ENCODE measurements around the gene CTNNA2.

The CTNNA2 gene

DNA sequence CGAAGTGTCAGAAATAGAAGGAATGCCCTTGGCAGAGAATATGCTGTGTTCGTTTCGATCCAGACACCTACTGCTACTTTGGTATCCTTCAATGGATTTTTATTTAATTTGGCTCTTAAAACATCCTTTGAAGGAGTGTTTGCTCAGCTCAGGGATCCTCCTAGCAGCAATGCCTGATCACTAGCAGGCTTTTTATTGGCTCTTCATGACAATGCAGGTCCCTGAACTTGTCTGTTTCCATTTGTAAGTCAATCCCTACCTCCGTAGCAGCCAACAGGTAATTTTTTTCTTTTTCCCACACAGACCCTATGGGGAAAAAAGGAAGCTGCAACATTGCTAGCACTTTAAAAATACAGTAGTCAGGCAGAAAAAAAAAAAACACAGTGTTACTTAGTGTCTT lies 1157.9 kb downstream of the CTNNA2 start:
- TF ChIP-seq, protein P1, sequence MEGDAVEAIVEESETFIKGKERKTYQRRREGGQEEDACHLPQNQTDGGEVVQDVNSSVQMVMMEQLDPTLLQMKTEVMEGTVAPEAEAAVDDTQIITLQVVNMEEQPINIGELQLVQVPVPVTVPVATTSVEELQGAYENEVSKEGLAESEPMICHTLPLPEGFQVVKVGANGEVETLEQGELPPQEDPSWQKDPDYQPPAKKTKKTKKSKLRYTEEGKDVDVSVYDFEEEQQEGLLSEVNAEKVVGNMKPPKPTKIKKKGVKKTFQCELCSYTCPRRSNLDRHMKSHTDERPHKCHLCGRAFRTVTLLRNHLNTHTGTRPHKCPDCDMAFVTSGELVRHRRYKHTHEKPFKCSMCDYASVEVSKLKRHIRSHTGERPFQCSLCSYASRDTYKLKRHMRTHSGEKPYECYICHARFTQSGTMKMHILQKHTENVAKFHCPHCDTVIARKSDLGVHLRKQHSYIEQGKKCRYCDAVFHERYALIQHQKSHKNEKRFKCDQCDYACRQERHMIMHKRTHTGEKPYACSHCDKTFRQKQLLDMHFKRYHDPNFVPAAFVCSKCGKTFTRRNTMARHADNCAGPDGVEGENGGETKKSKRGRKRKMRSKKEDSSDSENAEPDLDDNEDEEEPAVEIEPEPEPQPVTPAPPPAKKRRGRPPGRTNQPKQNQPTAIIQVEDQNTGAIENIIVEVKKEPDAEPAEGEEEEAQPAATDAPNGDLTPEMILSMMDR (IDR thresholded peaks at IDR 0.05; ENCODE audit: control insufficient read depth, extremely low read depth, insufficient read depth) = no peak
- H3K4me3 ChIP-seq (ENCODE audit: low read depth, low read length) = no peak overlapping the region
- no peak for DNase-seq (ENCODE audit: low read depth)

DNA sequence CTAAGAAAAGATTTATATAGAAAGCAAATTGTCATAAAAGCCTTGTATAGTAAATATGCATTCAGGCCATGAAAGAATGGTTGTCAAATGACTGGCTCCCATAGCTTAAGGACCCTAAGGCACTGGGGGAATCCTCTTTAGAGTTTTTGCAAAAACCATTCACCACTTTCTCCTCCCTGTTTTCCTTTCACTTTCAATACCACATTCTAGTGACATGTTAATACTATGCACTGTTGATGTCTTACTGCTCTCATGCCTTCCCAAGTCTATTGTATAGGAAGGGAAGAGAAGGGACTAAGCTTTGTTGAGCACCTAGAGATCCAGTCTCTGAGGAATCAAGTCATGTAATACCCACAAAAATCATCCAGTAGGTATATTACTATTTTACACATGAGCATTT lies 1174.7 kb downstream of the CTNNA2 start:
- TF ChIP-seq, protein P1 (IDR thresholded peaks at IDR 0.05; ENCODE audit: control insufficient read depth, extremely low read depth, insufficient read depth) = no peak
- DNase-seq (ENCODE audit: low read depth) = no peak
- no peak overlapping the region for H3K4me3 ChIP-seq (ENCODE audit: low read depth, low read length)

DNA sequence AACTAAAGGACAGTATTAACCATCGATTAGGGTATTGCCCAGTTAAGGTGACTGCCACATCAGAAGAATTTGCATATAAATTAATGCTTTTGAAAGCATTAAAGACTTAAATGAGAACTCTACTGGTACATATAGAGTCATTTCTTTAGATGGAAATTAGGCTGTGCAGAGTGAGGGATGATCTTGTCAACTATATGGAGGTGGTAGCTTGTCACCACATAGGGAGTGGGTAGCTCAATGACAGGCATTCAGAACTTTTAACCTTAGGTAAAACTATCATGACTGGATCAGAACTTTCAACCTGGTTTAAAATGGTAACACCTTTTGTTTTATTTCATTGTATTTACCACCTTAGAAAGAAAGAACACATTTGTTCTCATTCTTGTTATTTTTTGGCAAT lies 1176.3 kb downstream of the CTNNA2 start:
- no peak for DNase-seq (ENCODE audit: low read depth)
- TF ChIP-seq, protein P1 (IDR thresholded peaks at IDR 0.05; ENCODE audit: control insufficient read depth, extremely low read depth, insufficient read depth) = no peak
- no peak overlapping the region for H3K4me3 ChIP-seq (ENCODE audit: low read depth, low read length)

Measured in LNCaP clone FGC (cell line).